HepG2 (cell line): ENCODE measurements around the gene SLC9A8. TPM values are rescaled to one million over a fixed set of nuclear protein-coding genes. Genes with fewer than 3 reads are reported as not detected.

ENCODE experiments used
- ATAC-seq: fragments of 200-7000 bp; cut with Tn5 transposase; 3 replicates; pipeline ENCODE4 v1.9.1; 2020; ENCODE audit warnings: mild to moderate bottlenecking, moderate library complexity
- BruUV-seq: library from RNA; stranded (reverse); fragments of 400-500 nt; replicated peaks from 2 replicates; lab custom pipeline; 2021; lab: Mats Ljungman, UMichigan
- CTCF ChIA-PET: fragments of 300-600 bp; formaldehyde crosslinking; extraction: SDS; loops from one replicate; lab custom pipeline; 2021; ENCODE audit warnings: low total read pairs, inconsistent platforms, low intra/inter-chr PET ratio; lab: Yijun Ruan, JAX
- POLR2A ChIA-PET: fragments of 350-600 bp; sonication (Branson Sonifier 250); formaldehyde crosslinking; loops from one replicate; lab custom pipeline; 2020; ENCODE audit warnings: antibody characterized with exemption, inconsistent platforms; lab: Yijun Ruan, JAX
- DNase-seq: peaks from one replicate; pipeline ENCODE4 v3.0.0-alpha.2; 2015; ENCODE audit warnings: low spot score
- FAIRE-seq: peaks from 3 replicates; lab custom pipeline; 2011; peaks lifted over from hg19 to GRCh38; lab: Jason Lieb, UNC
- H2AFZ ChIP-seq: one replicate; pipeline ENCODE4 v1.6.1; 2011; ENCODE audit warnings: low read length, inconsistent platforms
- H3K27ac ChIP-seq: fragments of 300-600 bp; 3 replicates; pipeline ENCODE4 v1.8.0; 2011; ENCODE audit warnings: mixed run types, mild to moderate bottlenecking, mixed read lengths, low read length, inconsistent platforms; ENCODE audit not compliant: insufficient read depth; ENCODE audit errors: extremely low read length
- H3K27me3 ChIP-seq, 2 experiments: fragments of 200-600 bp in 1 of 2; 2 replicates in 1 of 2; 3 replicates in 1 of 2; pipeline versions ENCODE4 v1.6.0 to v1.8.0; 2011; ENCODE audit warnings: low read length in 2 of 2, mild to moderate bottlenecking in 2 of 2, moderate library complexity in 2 of 2, inconsistent platforms in 1 of 2; ENCODE audit not compliant: insufficient read depth in 2 of 2, control insufficient read depth in 1 of 2
- H3K36me3 ChIP-seq, 2 experiments: fragments of 200-600 bp in 1 of 2; replicated peaks in 1 of 2; 2 replicates in 1 of 2; 3 replicates in 1 of 2; pipeline versions ENCODE4 v1.5.1 to v1.8.0; 2011; ENCODE audit warnings: low read length in 2 of 2, inconsistent platforms in 1 of 2; ENCODE audit not compliant: insufficient read depth in 2 of 2, control insufficient read depth in 1 of 2
- H3K4me1 ChIP-seq: 2 replicates; pipeline ENCODE4 v1.5.1; 2012; ENCODE audit warnings: low read length, inconsistent platforms; ENCODE audit not compliant: insufficient read depth
- H3K4me2 ChIP-seq: 2 replicates; pipeline ENCODE4 v1.6.0; 2011; ENCODE audit warnings: low read depth, low read length, inconsistent platforms
- H3K4me3 ChIP-seq, 3 experiments: fragments of 200-600 bp in 1 of 3; sonication (generic), shearing (Covaris generic) in 1 of 3; replicated peaks in 1 of 3; 2 replicates each; pipeline ENCODE4 v1.5.1; 2011 to 2016; ENCODE audit warnings: low read length in 3 of 3, inconsistent platforms in 2 of 3, low read depth in 2 of 3, mild to moderate bottlenecking in 2 of 3, control low read depth in 1 of 3, mixed read lengths in 1 of 3; ENCODE audit not compliant: insufficient read depth in 1 of 3
- H3K79me2 ChIP-seq: one replicate; pipeline ENCODE4 v1.6.1; 2011; ENCODE audit warnings: low read length, inconsistent platforms; ENCODE audit not compliant: insufficient read depth
- H3K9ac ChIP-seq: 2 replicates; pipeline ENCODE4 v1.6.0; 2011; ENCODE audit warnings: mild to moderate bottlenecking, low read depth, low read length, inconsistent platforms; ENCODE audit not compliant: insufficient read depth
- H3K9me3 ChIP-seq: 2 replicates; pipeline ENCODE4 v1.5.1; 2012; ENCODE audit warnings: mild to moderate bottlenecking, low read length
- H4K20me1 ChIP-seq: 2 replicates; pipeline ENCODE4 v1.6.0; 2011; ENCODE audit warnings: inconsistent platforms, mild to moderate bottlenecking, low read length, moderate library complexity; ENCODE audit not compliant: insufficient read depth
- CCAR2 ChIP-seq: fragments of 200-400 bp; formaldehyde crosslinking; optimal IDR thresholded peaks from 2 replicates; pipeline ENCODE3; 2018; ENCODE audit warnings: low read depth, mild to moderate bottlenecking, low read length, moderate library complexity
- MAFG ChIP-seq: sonication (generic); formaldehyde crosslinking; IDR thresholded peaks from 2 replicates; pipeline ENCODE4 v1.5.1; 2020; ENCODE audit warnings: mild to moderate bottlenecking, missing genetic modification reagents
- MEIS2 ChIP-seq: sonication (generic); formaldehyde crosslinking; IDR thresholded peaks from 2 replicates; pipeline ENCODE4 v1.9.0; 2021; ENCODE audit warnings: mild to moderate bottlenecking, missing genetic modification reagents
- PHF8 ChIP-seq: sonication (generic); formaldehyde crosslinking; IDR thresholded peaks from 2 replicates; pipeline ENCODE4 v1.5.0; 2020; ENCODE audit warnings: missing genetic modification reagents
- PRDM4 ChIP-seq: sonication (generic); formaldehyde crosslinking; IDR thresholded peaks from 2 replicates; pipeline ENCODE4 v1.9.0; 2021; ENCODE audit warnings: missing genetic modification reagents, borderline replicate concordance
- RARA ChIP-seq: IDR thresholded peaks from 2 replicates; pipeline ENCODE4 v1.6.1; 2016; ENCODE audit warnings: missing genetic modification reagents, missing compliant biosample characterization
- SMAD3 ChIP-seq: sonication (generic); formaldehyde crosslinking; IDR thresholded peaks from 2 replicates; pipeline ENCODE4 v1.4.0; 2020; ENCODE audit warnings: missing genetic modification reagents
- SP5 ChIP-seq: IDR thresholded peaks from 2 replicates; pipeline ENCODE4 v1.6.1; 2016; ENCODE audit warnings: low read depth, borderline replicate concordance
- TSC22D2 ChIP-seq: sonication (generic); formaldehyde crosslinking; IDR thresholded peaks from 2 replicates; pipeline ENCODE4 v1.5.1; 2020; ENCODE audit warnings: missing genetic modification reagents, mild to moderate bottlenecking, borderline replicate concordance
- XBP1 ChIP-seq: sonication (generic); formaldehyde crosslinking; IDR thresholded peaks from 2 replicates; pipeline ENCODE4 v1.5.0; 2020; ENCODE audit warnings: missing genetic modification reagents
- ZNF282 ChIP-seq: fragments of 450-650 bp; IDR thresholded peaks from 2 replicates; pipeline ENCODE4 v1.6.1; 2018; ENCODE audit not compliant: partially characterized antibody
- ZNF383 ChIP-seq: sonication (generic); formaldehyde crosslinking; IDR thresholded peaks from 2 replicates; pipeline ENCODE4 v1.4.0; 2020; ENCODE audit warnings: missing genetic modification reagents, mild to moderate bottlenecking, borderline replicate concordance
- WGBS: methylation state at CpG from one replicate; pipeline ENCODE4 v1.1.6; 2017; ENCODE audit warnings: low lambda C conversion rate; 5-methylcytosine and 5-hydroxymethylcytosine counted together
- in situ Hi-C: cut with HindIII; loops from 2 replicates; pipeline ENCODE4 v1.10.0; 2017; ENCODE audit warnings: low pct_unique_long_range_greater_than_20kb; ENCODE audit not compliant: extremely low pct_ligation_motif_present
- intact Hi-C: fragments of 100-400 bp; cut with micrococcal nuclease; formaldehyde crosslinking; loops from one replicate; pipeline ENCODE4 v1.10.0; 2022; ENCODE audit not compliant: unreplicated experiment
- polyA plus RNA-seq, 8 experiments: library from polyadenylated mRNA; depleted of rRNA in 3 of 8; stranded (reverse) in 7 of 8; unstranded in 1 of 8; fragments of >200 nt; fragmentation: Illumina TruSeq in 4 of 8; extraction: Trizol in 4 of 8; gene quantifications; 2 replicates each; pipeline versions ENCODE4 v1.2.1 to v1.2.3, GENCODE V29; 2011 to 2016; ENCODE audit warnings: low read depth in 4 of 8, missing spikeins in 1 of 8, mixed read lengths in 1 of 8; ENCODE audit not compliant: insufficient read depth in 1 of 8
- total RNA-seq, 5 experiments: library from RNA; depleted of rRNA; stranded (reverse); fragments of >200 nt; fragmentation: Illumina TruSeq; extraction: Trizol; gene quantifications; 2 replicates each; pipeline ENCODE4 v1.2.3, GENCODE V29; 2016; ENCODE audit warnings: low read depth in 1 of 5
- TF ChIP-seq, protein P1 (sequence below): sonication (generic); formaldehyde crosslinking; IDR thresholded peaks from 2 replicates; pipeline ENCODE4 v1.4.0; 2020; ENCODE audit warnings: mild to moderate bottlenecking, missing genetic modification reagents
- TF ChIP-seq, protein P2 (sequence below): sonication (generic); formaldehyde crosslinking; IDR thresholded peaks from 2 replicates; pipeline ENCODE4 v1.4.0; 2020; ENCODE audit warnings: missing genetic modification reagents
- TF ChIP-seq, protein P3 (sequence below), 2 experiments: IDR thresholded peaks; 2 replicates each; pipeline ENCODE4 v1.6.1; 2011 to 2012; ENCODE audit warnings: low read length in 2 of 2, borderline replicate concordance in 1 of 2, low read depth in 1 of 2, mild to moderate bottlenecking in 1 of 2, moderate library complexity in 1 of 2

The SLC9A8 gene
- total and polyA plus RNA-seq, 2 of the 13 experiments (the other 11 are each of a cell fraction or from before 2014, with no cell fraction given): 4.1 to 7.4 TPM

- BruUV-seq: no TSS peak
- Histone ChIP-seq H3K9ac (peak overlapping the region; percentile 92), H3K36me3 (peaks cover 11 to 18% of the 10 kb centered on the region in 2 experiments), H3K79me2 (peaks cover 61% of the 10 kb centered on the region), H4K20me1 (no peaks in the 10 kb centered on the region), H3K27me3 (no peaks in the 10 kb centered on the region; a peak in 1 of 5 replicates), H3K4me2 (peak overlapping the region; percentile 98), H3K4me3 (peak overlapping the region; percentile 74 to 91 (median 90)), H3K9me3 (no peaks in the 10 kb centered on the region), H2AFZ (no peak overlapping the region), H3K4me1 (peaks cover 74% of the 10 kb centered on the region), H3K27ac (no peak overlapping the region)
- in situ Hi-C loops: no loop called here
- FAIRE-seq: no peak
- DNase-seq: no peak
- ChIA-PET POLR2A (interaction anchor here (0.6 to 1.4 kb wide), 5 partner anchors 10 to 626 kb away, joined by 3 to 9 read pairs (median 3); partner anchors contain the start of gene RNF114), CTCF (no interaction called here)
- intact Hi-C loops: loop anchor here (2.0 kb wide), 1 partner anchor 15 kb away; no protein-coding TSS in a partner anchor
- 83% methylated on average over 16 of the region's 16 CpGs for WGBS
- no peak for ATAC-seq
- TF ChIP-seq, protein P1, sequence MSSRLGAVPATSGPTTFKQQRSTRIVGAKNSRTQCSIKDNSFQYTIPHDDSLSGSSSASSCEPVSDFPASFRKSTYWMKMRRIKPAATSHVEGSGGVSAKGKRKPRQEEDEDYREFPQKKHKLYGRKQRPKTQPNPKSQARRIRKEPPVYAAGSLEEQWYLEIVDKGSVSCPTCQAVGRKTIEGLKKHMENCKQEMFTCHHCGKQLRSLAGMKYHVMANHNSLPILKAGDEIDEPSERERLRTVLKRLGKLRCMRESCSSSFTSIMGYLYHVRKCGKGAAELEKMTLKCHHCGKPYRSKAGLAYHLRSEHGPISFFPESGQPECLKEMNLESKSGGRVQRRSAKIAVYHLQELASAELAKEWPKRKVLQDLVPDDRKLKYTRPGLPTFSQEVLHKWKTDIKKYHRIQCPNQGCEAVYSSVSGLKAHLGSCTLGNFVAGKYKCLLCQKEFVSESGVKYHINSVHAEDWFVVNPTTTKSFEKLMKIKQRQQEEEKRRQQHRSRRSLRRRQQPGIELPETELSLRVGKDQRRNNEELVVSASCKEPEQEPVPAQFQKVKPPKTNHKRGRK (CRISPR knock-in tag): no peak
- TF ChIP-seq XBP1 (CRISPR knock-in tag) (no peak), PHF8 (CRISPR knock-in tag) (no peak), MEIS2 (CRISPR knock-in tag) (0 out of 2 replicates have a peak, but pooled peaks have one; percentile 24), SMAD3 (no peak), CCAR2 (peak; percentile 7), SP5 (CRISPR knock-in tag) (no peak), PRDM4 (no peak), ZNF383 (no peak), TSC22D2 (CRISPR knock-in tag) (no peak), RARA (no peak), MAFG (no peak), ZNF282 (no peak)
- TF ChIP-seq, protein P2, sequence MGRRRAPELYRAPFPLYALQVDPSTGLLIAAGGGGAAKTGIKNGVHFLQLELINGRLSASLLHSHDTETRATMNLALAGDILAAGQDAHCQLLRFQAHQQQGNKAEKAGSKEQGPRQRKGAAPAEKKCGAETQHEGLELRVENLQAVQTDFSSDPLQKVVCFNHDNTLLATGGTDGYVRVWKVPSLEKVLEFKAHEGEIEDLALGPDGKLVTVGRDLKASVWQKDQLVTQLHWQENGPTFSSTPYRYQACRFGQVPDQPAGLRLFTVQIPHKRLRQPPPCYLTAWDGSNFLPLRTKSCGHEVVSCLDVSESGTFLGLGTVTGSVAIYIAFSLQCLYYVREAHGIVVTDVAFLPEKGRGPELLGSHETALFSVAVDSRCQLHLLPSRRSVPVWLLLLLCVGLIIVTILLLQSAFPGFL: no peak
- TF ChIP-seq, protein P3, sequence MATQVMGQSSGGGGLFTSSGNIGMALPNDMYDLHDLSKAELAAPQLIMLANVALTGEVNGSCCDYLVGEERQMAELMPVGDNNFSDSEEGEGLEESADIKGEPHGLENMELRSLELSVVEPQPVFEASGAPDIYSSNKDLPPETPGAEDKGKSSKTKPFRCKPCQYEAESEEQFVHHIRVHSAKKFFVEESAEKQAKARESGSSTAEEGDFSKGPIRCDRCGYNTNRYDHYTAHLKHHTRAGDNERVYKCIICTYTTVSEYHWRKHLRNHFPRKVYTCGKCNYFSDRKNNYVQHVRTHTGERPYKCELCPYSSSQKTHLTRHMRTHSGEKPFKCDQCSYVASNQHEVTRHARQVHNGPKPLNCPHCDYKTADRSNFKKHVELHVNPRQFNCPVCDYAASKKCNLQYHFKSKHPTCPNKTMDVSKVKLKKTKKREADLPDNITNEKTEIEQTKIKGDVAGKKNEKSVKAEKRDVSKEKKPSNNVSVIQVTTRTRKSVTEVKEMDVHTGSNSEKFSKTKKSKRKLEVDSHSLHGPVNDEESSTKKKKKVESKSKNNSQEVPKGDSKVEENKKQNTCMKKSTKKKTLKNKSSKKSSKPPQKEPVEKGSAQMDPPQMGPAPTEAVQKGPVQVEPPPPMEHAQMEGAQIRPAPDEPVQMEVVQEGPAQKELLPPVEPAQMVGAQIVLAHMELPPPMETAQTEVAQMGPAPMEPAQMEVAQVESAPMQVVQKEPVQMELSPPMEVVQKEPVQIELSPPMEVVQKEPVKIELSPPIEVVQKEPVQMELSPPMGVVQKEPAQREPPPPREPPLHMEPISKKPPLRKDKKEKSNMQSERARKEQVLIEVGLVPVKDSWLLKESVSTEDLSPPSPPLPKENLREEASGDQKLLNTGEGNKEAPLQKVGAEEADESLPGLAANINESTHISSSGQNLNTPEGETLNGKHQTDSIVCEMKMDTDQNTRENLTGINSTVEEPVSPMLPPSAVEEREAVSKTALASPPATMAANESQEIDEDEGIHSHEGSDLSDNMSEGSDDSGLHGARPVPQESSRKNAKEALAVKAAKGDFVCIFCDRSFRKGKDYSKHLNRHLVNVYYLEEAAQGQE (IDR thresholded peaks at IDR 0.05; ENCODE audit: borderline replicate concordance in 1 of 2, low read depth in 1 of 2, low read length in 2 of 2): peak in 1 of 2 experiments; percentile 80; a peak in 2 of 4 replicates
Measured at GRCh38 chr20:49913399-49914047, 100.9 kb downstream of the SLC9A8 start.
